Ishikawa (cell line): ENCODE results near the gene MARCKSL1.

ENCODE experiments used
- CREB1 ChIP-seq: IDR thresholded peaks from 2 replicates; pipeline ENCODE4 v1.6.1; 2012; ENCODE audit warnings: low read depth
- EP300 ChIP-seq: IDR thresholded peaks from 2 replicates; pipeline ENCODE4 v1.6.1; 2012; ENCODE audit warnings: borderline replicate concordance
- FOXM1 ChIP-seq: IDR thresholded peaks from 2 replicates; pipeline ENCODE4 v1.6.1; 2012; ENCODE audit warnings: low read depth, borderline replicate concordance
- REST ChIP-seq: IDR thresholded peaks from 2 replicates; pipeline ENCODE4 v1.6.1; 2012; ENCODE audit warnings: low read depth, mild to moderate bottlenecking
- TAF1 ChIP-seq: IDR thresholded peaks from 2 replicates; pipeline ENCODE4 v1.6.1; 2012; ENCODE audit warnings: low read depth, mild to moderate bottlenecking

- TF ChIP-seq EP300 (no peak), FOXM1 (no peak), CREB1 (no peak), TAF1 (no peak), REST (no peak)
Observed at GRCh38 chr1:32337855-32338636, 2.0 kb upstream of the MARCKSL1 start.
